Hepatocyte (in vitro differentiated cells): ENCODE results near the gene C19orf73.

Experiments
- EZH2 ChIP-seq: fragments of 200-600 bp; sonication (generic); IDR thresholded peaks from 2 replicates; pipeline ENCODE4 v1.6.1; 2016; ENCODE audit warnings: antibody characterized with exemption, mild to moderate bottlenecking, borderline replicate concordance
- TF ChIP-seq, protein P1 (sequence below): fragments of 200-600 bp; sonication (generic); IDR thresholded peaks from 2 replicates; pipeline ENCODE4 v1.5.1; 2016; ENCODE audit warnings: antibody characterized with exemption, mild to moderate bottlenecking; ENCODE audit not compliant: poor library complexity

GRCh38 chr19:49101160-49101559 lies 17.8 kb downstream of the C19orf73 start:
- TF ChIP-seq, protein P1, sequence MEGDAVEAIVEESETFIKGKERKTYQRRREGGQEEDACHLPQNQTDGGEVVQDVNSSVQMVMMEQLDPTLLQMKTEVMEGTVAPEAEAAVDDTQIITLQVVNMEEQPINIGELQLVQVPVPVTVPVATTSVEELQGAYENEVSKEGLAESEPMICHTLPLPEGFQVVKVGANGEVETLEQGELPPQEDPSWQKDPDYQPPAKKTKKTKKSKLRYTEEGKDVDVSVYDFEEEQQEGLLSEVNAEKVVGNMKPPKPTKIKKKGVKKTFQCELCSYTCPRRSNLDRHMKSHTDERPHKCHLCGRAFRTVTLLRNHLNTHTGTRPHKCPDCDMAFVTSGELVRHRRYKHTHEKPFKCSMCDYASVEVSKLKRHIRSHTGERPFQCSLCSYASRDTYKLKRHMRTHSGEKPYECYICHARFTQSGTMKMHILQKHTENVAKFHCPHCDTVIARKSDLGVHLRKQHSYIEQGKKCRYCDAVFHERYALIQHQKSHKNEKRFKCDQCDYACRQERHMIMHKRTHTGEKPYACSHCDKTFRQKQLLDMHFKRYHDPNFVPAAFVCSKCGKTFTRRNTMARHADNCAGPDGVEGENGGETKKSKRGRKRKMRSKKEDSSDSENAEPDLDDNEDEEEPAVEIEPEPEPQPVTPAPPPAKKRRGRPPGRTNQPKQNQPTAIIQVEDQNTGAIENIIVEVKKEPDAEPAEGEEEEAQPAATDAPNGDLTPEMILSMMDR = no peak
- no peak for TF ChIP-seq EZH2
